C4-2B (cell line): Measurements from ENCODE around the gene USP32.
"Not testable (repeated sequence)": the region's sequence is repeated elsewhere in the genome, so short reads cannot be mapped to it uniquely, and the experiment has no call there.

Experiments used
- H3K27ac ChIP-seq: fragments of 450-650 bp; 2 replicates; pipeline ENCODE4 v1.5.1; 2017
- CTCF ChIP-seq: fragments of 450-650 bp; conservative IDR thresholded peaks from 2 replicates; pipeline ENCODE4 v1.5.1; 2017; ENCODE audit warnings: mild to moderate bottlenecking
- ZFX ChIP-seq: fragments of 450-650 bp; IDR thresholded peaks from 2 replicates; pipeline ENCODE4 v1.6.1; 2017

The USP32 gene

DNA sequence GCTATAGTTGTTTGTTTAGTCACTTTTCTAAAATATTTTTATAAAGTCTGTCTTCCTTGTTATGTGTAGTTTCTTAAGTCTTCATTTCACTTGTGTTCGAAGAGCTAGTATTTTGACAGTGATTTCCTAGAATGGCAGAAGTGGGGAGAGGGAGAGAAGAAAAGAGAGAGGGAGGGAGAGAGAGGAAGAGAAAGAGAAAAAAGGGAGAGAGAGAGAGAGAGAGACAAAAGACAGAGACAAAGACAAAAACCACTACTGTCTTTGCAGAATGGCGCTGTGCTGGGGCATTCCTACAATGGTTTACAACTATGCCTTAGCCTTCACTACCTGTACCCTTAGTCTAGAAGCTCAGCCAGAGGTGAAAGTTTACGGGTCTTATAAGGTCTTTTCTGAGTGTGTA, 151.6 kb downstream of the USP32 start:
- no peak overlapping the region for H3K27ac ChIP-seq
- TF ChIP-seq ZFX, result no peak
- no peak for TF ChIP-seq CTCF

- no peak overlapping the region for H3K27ac ChIP-seq
- no peak for TF ChIP-seq CTCF
- no peak for TF ChIP-seq ZFX
These were observed 160.2 kb downstream of the USP32 start for GRCh38 chr17:60231691-60232090.

- no peak for TF ChIP-seq ZFX
- peak; percentile 80 for TF ChIP-seq CTCF
- H3K27ac ChIP-seq, result no peak overlapping the region
These were observed 160.7 kb downstream of the USP32 start for GRCh38 chr17:60231234-60231633.

DNA sequence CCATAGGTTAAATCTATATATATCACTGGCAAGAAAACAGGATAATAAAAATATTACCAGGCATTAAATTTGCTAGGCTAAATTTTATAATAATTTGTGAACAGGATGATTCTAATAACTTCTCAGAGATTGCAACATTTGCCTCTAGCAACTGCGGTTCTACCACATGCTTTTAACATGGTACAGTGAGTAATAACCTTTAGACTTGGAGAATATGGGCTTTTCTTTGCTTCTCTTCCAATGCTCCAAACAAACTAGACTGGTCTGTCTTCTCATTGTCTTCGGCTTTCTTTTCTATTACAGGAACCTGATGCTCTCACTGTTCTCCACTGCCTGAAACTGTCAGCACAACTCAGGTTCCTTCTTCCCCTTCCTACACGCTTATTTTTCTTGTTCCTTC, 161.6 kb downstream of the USP32 start:
- TF ChIP-seq ZFX, result no peak
- TF ChIP-seq CTCF, result no peak
- no peak overlapping the region for H3K27ac ChIP-seq

DNA sequence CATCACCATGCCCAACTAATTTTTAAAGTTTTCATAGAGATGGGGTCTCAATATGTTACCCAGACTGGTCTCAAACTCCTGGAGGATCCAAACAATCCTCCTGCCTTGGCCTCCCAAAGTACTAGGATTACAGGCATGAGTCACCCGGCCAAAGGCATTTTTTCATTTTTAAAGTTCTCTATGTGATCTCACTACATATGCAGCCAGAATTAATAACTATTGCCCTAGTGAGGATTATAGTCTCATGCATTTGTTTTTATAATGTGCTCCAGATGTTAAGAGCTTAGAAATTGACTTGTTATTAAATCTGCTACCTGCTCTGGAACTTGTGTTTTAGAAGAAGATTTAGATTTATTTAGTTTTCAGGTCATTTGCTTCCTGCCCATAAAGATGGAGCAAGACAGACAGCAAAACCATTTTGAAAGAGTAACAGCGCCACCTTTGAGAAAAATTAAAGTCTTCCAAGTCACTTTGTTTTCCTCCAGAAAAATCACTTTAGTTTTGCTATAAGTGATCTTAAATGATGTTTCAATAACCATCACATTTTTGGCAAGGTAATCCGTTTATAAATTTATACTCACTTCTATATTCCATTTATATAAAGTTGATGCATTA, 162.6 kb downstream of the USP32 start:
- no peak overlapping the region for H3K27ac ChIP-seq
- TF ChIP-seq CTCF, result peak; percentile 33
- TF ChIP-seq ZFX, result no peak

DNA sequence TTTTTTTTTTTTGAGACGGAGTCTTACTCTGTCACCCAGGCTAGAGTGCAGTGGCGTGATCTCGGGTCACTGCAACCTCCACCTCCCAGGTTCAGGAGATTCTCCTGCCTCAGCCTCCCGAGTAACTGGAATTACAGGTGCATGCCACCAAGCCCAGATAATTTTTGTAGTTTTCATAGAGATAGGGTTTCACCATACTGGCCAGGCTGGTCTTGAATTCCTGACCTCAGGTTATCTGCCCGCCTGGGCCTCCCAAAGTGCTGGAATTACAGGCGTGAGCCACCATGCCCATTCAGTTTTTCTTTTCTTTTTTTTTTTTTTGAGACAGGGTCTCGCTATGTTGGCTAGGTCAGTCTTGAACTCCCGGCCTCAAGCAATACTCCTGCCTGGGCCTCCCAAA, 164.7 kb downstream of the USP32 start:
- not testable (repeated sequence) for H3K27ac ChIP-seq

DNA sequence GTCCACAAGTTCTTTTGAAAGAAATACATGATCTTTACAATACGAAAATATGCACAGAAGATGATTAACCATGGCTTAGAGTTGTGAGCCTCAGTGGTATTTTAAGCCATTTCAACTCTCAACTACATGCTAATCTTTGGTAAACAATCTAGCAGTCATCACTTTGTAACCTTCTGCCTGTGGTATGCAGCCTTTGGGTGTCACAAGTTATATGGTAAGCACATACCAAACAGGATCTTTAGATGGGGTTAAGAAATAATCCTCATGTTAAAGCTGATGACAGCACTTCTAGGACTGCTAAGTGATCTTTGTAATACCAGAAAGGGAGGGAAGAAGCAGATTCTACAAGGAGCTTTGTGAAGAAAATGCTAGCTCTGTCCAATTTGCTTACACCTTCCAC, 167.9 kb downstream of the USP32 start:
- H3K27ac ChIP-seq, result no peak overlapping the region

More for the DNA sequence above, 167.9 kb downstream of the USP32 start:
- no peak for TF ChIP-seq CTCF
- no peak for TF ChIP-seq ZFX
